ENCODE data around the gene DNAJC13. TPM values are rescaled to one million over a fixed set of nuclear protein-coding genes. Genes with fewer than 3 reads are reported as not detected.
A peak's percentile ranks its signal among the peaks of the same experiment; 100 is the strongest.

DNAJC13 gene
- total RNA-seq, 4 donors from 2014 or later: 21.2 to 86.9 (median 54.6) TPM

DNA sequence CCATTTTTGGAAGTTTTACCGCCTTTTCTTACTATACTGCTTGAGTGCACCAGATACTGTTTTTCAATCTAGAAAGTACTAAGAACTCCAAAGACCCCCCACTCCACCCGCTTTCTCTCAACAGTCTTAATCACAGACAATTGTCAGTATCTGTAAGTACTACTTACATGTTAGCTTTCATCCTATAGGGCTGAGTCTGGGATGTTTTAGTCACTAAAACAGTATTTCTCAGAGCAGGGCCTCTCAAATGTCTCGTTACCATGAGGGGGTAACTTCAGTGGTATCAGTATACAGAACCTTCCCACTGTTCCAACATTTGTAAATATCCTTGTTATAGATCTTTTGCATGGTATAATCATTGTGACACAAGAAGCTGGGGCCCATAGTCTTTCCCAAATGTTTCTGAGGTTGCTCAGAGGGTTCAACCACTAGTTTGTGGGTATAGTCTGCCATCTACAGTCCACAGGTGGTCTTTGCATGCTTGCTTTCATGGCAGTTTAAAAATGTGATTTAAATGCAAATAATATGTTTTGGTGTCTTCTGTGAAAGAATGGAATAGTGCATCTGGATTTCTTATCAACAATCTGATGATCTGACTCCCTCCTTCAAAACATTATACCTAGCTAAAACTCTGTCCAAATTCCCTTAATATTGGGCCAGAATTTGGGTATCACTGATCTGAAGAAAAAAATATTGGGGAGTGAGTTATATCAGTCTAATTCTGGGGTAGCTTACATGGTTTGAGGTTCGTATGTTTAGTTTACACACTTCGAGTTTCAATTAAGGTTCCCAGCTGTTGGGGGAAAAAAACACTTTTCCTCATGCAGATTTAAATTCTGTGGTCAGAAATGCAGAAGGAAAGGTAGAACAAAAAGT, 18.0 kb upstream of the DNAJC13 start:
- Histone ChIP-seq H3K9me3 (no peaks in the 10 kb centered on the region), H3K27ac (no peak overlapping the region), H3K27me3 (no peaks in the 10 kb centered on the region), H3K4me1 (no peaks in the 10 kb centered on the region), H3K4me3 (no peak overlapping the region), H3K36me3 (no peaks in the 10 kb centered on the region)
- no peak for DNase-seq
- TF ChIP-seq, protein P1, sequence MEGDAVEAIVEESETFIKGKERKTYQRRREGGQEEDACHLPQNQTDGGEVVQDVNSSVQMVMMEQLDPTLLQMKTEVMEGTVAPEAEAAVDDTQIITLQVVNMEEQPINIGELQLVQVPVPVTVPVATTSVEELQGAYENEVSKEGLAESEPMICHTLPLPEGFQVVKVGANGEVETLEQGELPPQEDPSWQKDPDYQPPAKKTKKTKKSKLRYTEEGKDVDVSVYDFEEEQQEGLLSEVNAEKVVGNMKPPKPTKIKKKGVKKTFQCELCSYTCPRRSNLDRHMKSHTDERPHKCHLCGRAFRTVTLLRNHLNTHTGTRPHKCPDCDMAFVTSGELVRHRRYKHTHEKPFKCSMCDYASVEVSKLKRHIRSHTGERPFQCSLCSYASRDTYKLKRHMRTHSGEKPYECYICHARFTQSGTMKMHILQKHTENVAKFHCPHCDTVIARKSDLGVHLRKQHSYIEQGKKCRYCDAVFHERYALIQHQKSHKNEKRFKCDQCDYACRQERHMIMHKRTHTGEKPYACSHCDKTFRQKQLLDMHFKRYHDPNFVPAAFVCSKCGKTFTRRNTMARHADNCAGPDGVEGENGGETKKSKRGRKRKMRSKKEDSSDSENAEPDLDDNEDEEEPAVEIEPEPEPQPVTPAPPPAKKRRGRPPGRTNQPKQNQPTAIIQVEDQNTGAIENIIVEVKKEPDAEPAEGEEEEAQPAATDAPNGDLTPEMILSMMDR (IDR thresholded peaks at IDR 0.05): peak; percentile 48 to 63 (median 53)
- no peak for TF ChIP-seq POLR2A (IDR thresholded peaks at IDR 0.05)
- intact Hi-C loops (cut with DNase I; ENCODE audit: low total_unique reads): no loop called here

DNA sequence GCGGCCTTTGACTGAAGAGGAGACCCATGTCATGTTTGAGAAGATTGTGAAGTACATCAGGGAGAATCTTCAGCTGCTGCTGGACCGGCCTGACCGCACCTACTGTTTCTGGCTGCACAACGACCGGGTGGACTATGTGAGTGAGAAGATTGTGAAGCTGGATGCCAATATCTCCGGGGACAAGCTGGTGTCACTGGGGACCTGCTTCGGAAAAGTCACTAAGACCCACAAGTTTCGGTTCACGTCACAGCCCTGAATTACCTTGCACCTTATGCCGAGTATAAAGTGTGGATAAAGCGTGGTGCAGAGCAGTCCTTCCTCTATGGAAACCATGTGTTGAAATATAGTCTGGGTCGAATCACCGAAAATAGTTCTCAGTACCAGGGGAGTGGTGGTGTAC, 16.0 kb upstream of the DNAJC13 start:
- no peaks in the 10 kb centered on the region for H3K27me3 ChIP-seq
- H3K4me1 ChIP-seq: no peaks in the 10 kb centered on the region
- H3K27ac ChIP-seq: no peak overlapping the region
- no peaks in the 10 kb centered on the region for H3K36me3 ChIP-seq
- no peaks in the 10 kb centered on the region for H3K9me3 ChIP-seq
- DNase-seq: no peak
- intact Hi-C loops (cut with DNase I; ENCODE audit: low total_unique reads): no loop called here
- H3K4me3 ChIP-seq: no peak overlapping the region
- TF ChIP-seq, protein P1 (IDR thresholded peaks at IDR 0.05): no peak
- TF ChIP-seq POLR2A (IDR thresholded peaks at IDR 0.05): no peak

DNA sequence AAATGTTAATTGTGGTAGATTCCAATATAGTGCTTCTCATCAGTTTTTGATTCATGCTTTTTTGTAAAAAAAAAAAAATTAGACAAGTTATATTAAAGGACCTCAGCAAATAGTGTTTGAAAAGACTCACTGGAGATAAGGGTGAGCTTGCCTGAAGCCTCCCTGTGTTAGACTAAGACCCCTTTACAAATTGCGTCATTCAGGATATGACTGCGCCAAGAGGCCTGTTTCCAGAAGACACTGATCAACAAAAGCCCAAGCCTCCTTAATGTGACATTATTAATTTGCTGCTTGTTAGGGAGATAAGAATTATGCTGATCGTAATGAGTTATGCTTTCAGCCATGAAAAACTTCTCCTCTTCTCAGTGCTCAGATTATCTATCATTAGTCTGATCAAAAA, 13.0 kb upstream of the DNAJC13 start:
- Histone ChIP-seq H3K27ac (no peak overlapping the region), H3K27me3 (no peaks in the 10 kb centered on the region), H3K4me1 (no peaks in the 10 kb centered on the region), H3K4me3 (no peak overlapping the region), H3K36me3 (no peaks in the 10 kb centered on the region), H3K9me3 (no peaks in the 10 kb centered on the region)
- no peak for DNase-seq
- intact Hi-C loops (cut with DNase I; ENCODE audit: low total_unique reads): no loop called here
- no peak for TF ChIP-seq POLR2A (IDR thresholded peaks at IDR 0.05)
- TF ChIP-seq, protein P1 (IDR thresholded peaks at IDR 0.05): no peak

DNA sequence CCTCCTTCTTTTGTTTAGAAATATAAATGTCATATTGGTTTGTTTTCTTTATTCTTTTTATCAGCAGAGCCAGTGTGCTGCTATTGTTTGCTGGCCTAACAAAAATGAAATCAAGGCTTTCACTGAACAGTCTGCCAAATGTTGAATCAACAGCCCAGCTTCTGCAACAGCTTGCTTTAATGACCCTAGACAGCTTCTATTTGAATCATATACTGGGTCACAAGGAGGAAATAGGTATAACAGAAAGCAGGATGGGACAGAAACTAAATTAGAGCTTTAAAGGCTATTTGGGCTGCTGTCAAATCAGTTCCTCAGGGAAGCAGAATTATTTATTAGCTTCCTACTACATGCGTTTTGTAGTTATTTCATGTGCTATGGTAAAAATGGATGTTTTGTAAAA, 12.1 kb upstream of the DNAJC13 start:
- intact Hi-C loops (cut with DNase I; ENCODE audit: low total_unique reads): no loop called here
- H3K27me3 ChIP-seq: no peaks in the 10 kb centered on the region
- no peaks in the 10 kb centered on the region for H3K9me3 ChIP-seq
- no peak overlapping the region for H3K4me3 ChIP-seq
- no peaks in the 10 kb centered on the region for H3K36me3 ChIP-seq
- no peak for DNase-seq
- TF ChIP-seq, protein P1 (IDR thresholded peaks at IDR 0.05): no peak
- TF ChIP-seq POLR2A (IDR thresholded peaks at IDR 0.05): no peak
- H3K4me1 ChIP-seq: no peaks in the 10 kb centered on the region
- H3K27ac ChIP-seq: peak overlapping the region; percentile 3 to 13

DNA sequence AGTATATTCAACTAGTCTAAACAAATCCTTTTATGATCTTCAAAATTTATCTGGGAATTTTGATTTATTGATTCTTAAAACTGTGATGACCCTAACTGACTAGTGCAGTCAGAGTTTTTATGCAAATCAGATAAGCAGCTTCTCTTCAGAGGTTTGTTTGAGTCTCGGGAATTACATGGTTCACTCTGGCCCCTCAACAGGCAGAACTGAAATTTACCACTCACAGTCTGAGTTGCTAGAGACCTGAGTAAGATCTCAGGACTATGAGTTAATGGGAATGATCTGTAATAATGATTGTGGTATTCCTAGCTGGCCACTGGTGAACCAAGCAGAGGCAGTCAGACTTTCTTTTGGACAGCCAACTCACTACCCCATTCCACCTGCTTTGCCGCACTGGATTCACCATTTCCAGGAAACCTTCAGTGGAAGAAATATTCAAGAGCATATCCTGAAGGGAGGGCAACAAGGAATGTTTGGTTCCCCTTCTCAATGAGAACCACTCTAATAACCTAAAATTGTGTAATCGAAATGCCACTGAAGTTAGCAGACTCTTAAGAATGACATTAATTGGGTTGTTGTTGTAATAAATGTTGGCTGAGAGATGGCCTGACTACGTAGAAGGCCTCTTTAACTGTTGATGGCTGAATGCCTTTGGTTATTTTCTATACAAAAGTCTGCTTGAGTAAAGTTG, 11.5 kb upstream of the DNAJC13 start:
- TF ChIP-seq, protein P1 (IDR thresholded peaks at IDR 0.05): no peak
- TF ChIP-seq POLR2A (IDR thresholded peaks at IDR 0.05): no peak
- Histone ChIP-seq H3K27ac (no peak overlapping the region), H3K4me3 (no peak overlapping the region), H3K36me3 (no peaks in the 10 kb centered on the region), H3K4me1 (no peaks in the 10 kb centered on the region), H3K27me3 (no peaks in the 10 kb centered on the region), H3K9me3 (no peaks in the 10 kb centered on the region)
- no peak for DNase-seq
- intact Hi-C loops (cut with DNase I; ENCODE audit: low total_unique reads): no loop called here
